Measurements from ENCODE around the gene FOXF2.

DNA sequence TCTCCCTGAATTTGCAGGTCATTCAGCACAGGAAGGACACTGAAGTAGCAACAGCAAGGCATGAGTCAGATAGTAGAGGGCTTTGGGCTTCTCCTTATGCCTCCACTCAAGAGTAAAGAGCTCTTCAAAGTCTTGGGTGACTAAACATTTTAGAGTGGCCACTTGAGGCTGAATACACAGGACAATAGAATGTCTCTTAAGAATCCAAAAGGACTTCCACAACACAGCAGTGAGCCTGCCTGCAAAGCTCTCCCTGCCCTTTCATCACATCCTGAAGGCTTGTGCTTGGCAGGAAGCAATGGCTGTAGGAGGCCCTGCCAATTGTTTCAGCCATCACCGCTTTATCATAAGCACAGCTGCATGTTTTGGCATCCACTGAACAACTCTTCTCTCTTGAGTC, 40.7 kb upstream of the FOXF2 start:
- TF ChIP-seq, protein P1, sequence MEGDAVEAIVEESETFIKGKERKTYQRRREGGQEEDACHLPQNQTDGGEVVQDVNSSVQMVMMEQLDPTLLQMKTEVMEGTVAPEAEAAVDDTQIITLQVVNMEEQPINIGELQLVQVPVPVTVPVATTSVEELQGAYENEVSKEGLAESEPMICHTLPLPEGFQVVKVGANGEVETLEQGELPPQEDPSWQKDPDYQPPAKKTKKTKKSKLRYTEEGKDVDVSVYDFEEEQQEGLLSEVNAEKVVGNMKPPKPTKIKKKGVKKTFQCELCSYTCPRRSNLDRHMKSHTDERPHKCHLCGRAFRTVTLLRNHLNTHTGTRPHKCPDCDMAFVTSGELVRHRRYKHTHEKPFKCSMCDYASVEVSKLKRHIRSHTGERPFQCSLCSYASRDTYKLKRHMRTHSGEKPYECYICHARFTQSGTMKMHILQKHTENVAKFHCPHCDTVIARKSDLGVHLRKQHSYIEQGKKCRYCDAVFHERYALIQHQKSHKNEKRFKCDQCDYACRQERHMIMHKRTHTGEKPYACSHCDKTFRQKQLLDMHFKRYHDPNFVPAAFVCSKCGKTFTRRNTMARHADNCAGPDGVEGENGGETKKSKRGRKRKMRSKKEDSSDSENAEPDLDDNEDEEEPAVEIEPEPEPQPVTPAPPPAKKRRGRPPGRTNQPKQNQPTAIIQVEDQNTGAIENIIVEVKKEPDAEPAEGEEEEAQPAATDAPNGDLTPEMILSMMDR (IDR thresholded peaks at IDR 0.05; ENCODE audit: extremely low read depth in 1 of 2, insufficient read depth in 1 of 2, low read depth in 1 of 2, low read length in 2 of 2): no peak
- TF ChIP-seq, protein P2, sequence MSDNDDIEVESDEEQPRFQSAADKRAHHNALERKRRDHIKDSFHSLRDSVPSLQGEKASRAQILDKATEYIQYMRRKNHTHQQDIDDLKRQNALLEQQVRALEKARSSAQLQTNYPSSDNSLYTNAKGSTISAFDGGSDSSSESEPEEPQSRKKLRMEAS (IDR thresholded peaks at IDR 0.05; ENCODE audit: insufficient read depth, insufficient read length): no peak
- TF ChIP-seq EZH2 (IDR thresholded peaks at IDR 0.05; ENCODE audit: borderline replicate concordance, low read depth, low read length, severe bottlenecking) (no peak), GATA2 (IDR thresholded peaks at IDR 0.05; ENCODE audit: insufficient read depth, insufficient read length, low read depth, low read length) (no peak), POLR2AphosphoS5 (IDR thresholded peaks at IDR 0.05; ENCODE audit: insufficient read depth, low read depth, low read length) (no peak), POLR2A (IDR thresholded peaks at IDR 0.05; ENCODE audit: low read depth, low read length) (no peak), JUN (IDR thresholded peaks at IDR 0.05; ENCODE audit: borderline replicate concordance, insufficient read depth, insufficient read length, low read depth) (no peak), MYC (IDR thresholded peaks at IDR 0.05; ENCODE audit: low read depth, low read length) (no peak)
